Mucosa of stomach (tissue), 1 donor: ENCODE results near the gene RNF128.
"Not testable (repeated sequence)": the region's sequence is repeated elsewhere in the genome, so short reads cannot be mapped to it uniquely, and the experiment has no call there.

ENCODE experiments used
- H3K27me3 ChIP-seq: one replicate; pipeline ENCODE4 v1.7.0; 2013; ENCODE audit warnings: mild to moderate bottlenecking, low read length; ENCODE audit not compliant: control insufficient read depth, insufficient read depth
- H3K36me3 ChIP-seq: one replicate; pipeline ENCODE4 v1.7.0; 2013; ENCODE audit warnings: low read length; ENCODE audit not compliant: control insufficient read depth, insufficient read depth
- H3K4me1 ChIP-seq: one replicate; pipeline ENCODE4 v1.7.0; 2013; ENCODE audit warnings: mild to moderate bottlenecking, low read length; ENCODE audit not compliant: control insufficient read depth, insufficient read depth
- H3K4me3 ChIP-seq: one replicate; pipeline ENCODE4 v1.7.0; 2013; ENCODE audit warnings: low read length
- H3K9ac ChIP-seq: one replicate; pipeline ENCODE4 v1.7.0; 2013; ENCODE audit warnings: mild to moderate bottlenecking, low read length, moderate library complexity
- H3K9me3 ChIP-seq: one replicate; pipeline ENCODE4 v1.7.0; 2013; ENCODE audit warnings: mild to moderate bottlenecking, low read length, moderate library complexity; ENCODE audit not compliant: control insufficient read depth
- donor health status: Pancreatic carcinoma.

The RNF128 gene

DNA sequence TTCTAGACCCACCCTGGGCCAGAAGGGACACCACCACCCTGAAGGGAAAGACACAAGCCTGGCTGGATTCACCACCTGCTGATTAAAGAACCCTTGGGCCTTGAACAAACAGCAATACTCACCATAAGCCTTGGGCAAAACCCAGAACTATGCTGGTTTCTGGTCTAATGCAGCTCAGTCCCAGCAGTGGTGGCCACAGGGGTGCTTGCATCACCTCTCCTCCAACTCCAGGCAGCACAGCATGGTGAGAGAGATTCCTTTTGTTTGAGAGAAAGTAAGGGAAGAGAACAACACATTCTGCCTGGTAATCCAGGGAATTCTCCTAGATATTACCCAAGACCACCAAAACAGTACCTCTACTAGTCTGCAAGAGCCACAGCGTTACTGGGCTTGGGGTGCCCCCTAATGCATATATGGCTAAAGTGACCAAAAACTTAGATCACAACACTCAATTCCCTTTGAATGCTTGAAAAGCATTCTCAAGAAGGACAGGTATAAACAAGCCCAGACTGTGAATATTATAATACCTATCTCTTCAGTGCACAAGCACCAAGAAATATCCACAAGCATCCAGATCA lies 25.7 kb downstream of the RNF128 start:
- H3K4me3 ChIP-seq: no peak overlapping the region
- H3K36me3 ChIP-seq: no peaks in the 10 kb centered on the region
- peaks cover 7% of the 10 kb centered on the region for H3K4me1 ChIP-seq
- no peak overlapping the region for H3K9ac ChIP-seq
- H3K9me3 ChIP-seq: no peaks in the 10 kb centered on the region
- no peaks in the 10 kb centered on the region for H3K27me3 ChIP-seq

DNA sequence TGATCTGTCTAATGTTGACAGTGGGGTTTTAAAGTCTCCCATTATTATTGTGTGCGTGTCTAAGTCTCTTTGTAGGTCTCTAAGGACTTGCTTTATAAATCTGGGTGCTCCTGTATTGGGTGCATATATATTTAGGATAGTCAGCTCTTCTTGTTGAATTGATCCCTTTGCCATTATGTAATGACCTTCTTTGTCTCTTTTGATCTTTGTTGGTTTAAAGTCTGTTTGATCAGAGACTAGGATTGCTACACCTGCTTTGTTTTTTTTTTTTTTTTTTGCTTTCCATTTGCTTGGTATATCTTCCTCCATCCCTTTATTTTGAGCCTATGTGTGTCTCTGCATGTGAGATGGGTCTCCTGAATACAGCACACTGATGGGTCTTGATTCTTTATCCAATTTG lies 42.8 kb downstream of the RNF128 start:
- not testable (repeated sequence) for H3K4me1 ChIP-seq, H3K27me3 ChIP-seq, H3K9ac ChIP-seq, H3K36me3 ChIP-seq, H3K9me3 ChIP-seq, H3K4me3 ChIP-seq

- no peaks in the 10 kb centered on the region for H3K9me3 ChIP-seq
- H3K9ac ChIP-seq: no peak overlapping the region
- no peaks in the 10 kb centered on the region for H3K36me3 ChIP-seq
- peaks cover 8% of the 10 kb centered on the region for H3K4me1 ChIP-seq
- no peaks in the 10 kb centered on the region for H3K27me3 ChIP-seq
- no peak overlapping the region for H3K4me3 ChIP-seq
These were observed 48.5 kb downstream of the RNF128 start for GRCh38 chrX:106774981-106775380.

DNA sequence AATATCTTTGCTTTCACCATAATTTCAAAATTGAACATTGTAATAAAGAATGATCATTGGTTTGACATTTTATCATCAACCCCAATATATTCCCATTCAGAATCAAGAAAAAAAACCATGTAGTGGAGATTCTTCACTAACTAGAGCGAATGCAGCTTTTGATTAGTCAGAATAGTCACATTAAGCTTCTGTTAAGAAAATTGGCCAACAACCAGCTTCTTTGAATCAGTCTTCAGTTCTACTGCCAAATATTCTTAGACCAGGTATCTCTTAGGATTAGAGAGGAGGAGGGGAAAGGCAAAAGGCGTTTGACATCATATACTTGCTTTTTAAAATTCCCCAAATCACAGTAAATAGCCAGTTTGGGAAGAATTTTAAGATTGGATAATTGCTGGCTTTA lies 53.8 kb downstream of the RNF128 start:
- Histone ChIP-seq H3K9me3 (no peaks in the 10 kb centered on the region), H3K9ac (no peak overlapping the region), H3K27me3 (no peaks in the 10 kb centered on the region), H3K4me3 (no peak overlapping the region), H3K4me1 (peaks cover 6% of the 10 kb centered on the region), H3K36me3 (no peaks in the 10 kb centered on the region)

GRCh38 chrX:106780664-106781377 lies 54.3 kb downstream of the RNF128 start:
- Histone ChIP-seq H3K9me3 (no peaks in the 10 kb centered on the region), H3K4me1 (peaks cover 6% of the 10 kb centered on the region), H3K4me3 (no peak overlapping the region), H3K36me3 (no peaks in the 10 kb centered on the region), H3K9ac (no peak overlapping the region), H3K27me3 (no peaks in the 10 kb centered on the region)

DNA sequence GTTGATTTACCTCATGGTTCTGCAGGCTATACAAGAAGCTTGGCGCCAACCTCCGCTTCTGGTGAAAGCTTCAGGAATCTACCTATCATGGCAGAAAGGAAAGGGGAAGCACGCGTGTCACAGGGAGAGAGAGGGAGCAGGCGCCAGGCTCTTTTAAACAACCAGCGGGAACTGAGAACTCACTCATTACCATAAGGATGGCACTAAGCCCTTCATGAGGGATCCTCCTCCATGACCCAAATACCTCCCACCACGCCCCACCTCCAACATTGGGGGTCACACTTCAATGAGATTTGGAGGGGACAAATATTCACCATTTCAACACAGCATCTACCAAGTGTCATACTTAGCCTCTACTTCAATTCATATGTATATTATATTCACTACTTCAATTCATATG lies 57.2 kb downstream of the RNF128 start:
- Histone ChIP-seq H3K36me3 (no peaks in the 10 kb centered on the region), H3K4me1 (peaks cover 6% of the 10 kb centered on the region), H3K9me3 (no peaks in the 10 kb centered on the region), H3K27me3 (no peaks in the 10 kb centered on the region), H3K4me3 (no peak overlapping the region), H3K9ac (no peak overlapping the region)

DNA sequence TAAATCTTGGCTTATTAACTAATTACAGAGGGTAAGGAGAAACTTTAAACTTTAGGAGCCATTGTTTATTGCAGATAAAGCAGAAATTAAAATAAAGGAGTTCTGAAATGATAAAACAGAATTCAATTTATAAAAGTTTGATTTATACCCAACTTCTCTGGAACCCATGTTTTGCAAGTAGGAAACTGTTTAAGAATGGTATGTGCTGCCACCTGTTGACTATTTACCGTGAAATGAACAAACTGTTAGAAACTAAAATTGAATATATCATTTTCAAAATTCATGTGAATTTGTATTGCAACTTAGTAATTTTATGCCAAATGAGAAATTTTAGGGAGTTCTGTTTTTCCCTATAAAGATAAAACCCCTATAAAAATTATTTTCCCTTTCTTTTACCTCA lies 65.0 kb downstream of the RNF128 start:
- Histone ChIP-seq H3K4me3 (no peak overlapping the region), H3K9me3 (no peaks in the 10 kb centered on the region), H3K9ac (no peak overlapping the region), H3K4me1 (no peaks in the 10 kb centered on the region), H3K36me3 (no peaks in the 10 kb centered on the region), H3K27me3 (no peaks in the 10 kb centered on the region)

GRCh38 chrX:106802063-106802387 lies 75.5 kb downstream of the RNF128 start:
- H3K9ac ChIP-seq: peak overlapping the region; percentile 82
- H3K9me3 ChIP-seq: no peaks in the 10 kb centered on the region
- H3K4me3 ChIP-seq: peak overlapping the region; percentile 74
- H3K36me3 ChIP-seq: no peaks in the 10 kb centered on the region
- H3K27me3 ChIP-seq: no peaks in the 10 kb centered on the region
- peaks cover 3% of the 10 kb centered on the region for H3K4me1 ChIP-seq

DNA sequence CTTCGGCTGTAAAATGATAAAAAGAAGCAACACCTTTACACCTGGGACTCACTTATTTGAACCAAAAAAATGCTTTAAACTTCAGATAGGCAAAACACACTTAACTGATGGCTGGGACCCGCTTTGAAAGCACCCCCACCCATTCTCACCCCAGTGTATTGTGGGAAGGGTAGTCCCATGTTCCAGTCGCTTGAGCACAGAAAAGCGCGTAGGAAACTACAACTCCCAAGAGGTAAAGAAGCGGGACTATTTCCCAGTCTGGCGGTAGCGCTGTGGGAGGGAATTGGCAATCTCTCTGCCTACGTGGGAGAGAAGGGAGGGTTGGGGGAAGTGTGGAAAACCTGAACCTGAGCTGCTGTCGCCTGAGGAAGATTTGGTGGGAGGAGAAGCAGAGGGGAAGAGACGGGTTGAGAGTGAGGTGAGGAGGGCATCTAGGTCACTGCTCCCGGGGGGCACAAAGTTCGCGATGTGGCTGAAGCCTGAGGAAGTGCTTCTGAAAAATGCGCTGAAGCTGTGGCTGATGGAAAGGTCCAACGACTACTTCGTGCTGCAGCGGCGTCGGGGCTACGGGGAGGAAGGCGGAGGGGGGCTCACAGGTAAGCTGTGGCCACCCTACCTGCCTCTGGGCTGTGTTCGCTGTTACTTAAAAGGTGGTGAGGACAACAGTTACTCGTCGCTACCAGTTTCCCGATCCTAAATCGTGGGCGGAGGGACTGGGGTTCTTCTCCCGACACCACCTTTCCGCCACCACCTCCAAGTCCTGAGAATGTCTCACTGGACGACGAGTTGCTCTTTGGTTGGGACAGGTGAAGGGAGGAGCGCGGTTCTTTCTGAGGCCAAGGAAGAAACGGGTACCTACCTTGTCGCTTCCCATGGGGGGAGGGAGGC lies 76.1 kb downstream of the RNF128 start, which contains the start of gene TBC1D8B:
TSS of gene TBC1D8B (plus strand) at position 286 of the 888 bp plus-strand sequence. CDS start at position 467, 181 bp downstream.
- Histone ChIP-seq H3K9ac (peak within 1 kb of the TSS; percentile 82), H3K36me3 (no peaks in the 10 kb centered on the region), H3K4me3 (peak within 1 kb of the TSS; percentile 74), H3K4me1 (peaks cover 3% of the 10 kb centered on the region), H3K27me3 (no peaks in the 10 kb centered on the region), H3K9me3 (no peaks in the 10 kb centered on the region)

DNA sequence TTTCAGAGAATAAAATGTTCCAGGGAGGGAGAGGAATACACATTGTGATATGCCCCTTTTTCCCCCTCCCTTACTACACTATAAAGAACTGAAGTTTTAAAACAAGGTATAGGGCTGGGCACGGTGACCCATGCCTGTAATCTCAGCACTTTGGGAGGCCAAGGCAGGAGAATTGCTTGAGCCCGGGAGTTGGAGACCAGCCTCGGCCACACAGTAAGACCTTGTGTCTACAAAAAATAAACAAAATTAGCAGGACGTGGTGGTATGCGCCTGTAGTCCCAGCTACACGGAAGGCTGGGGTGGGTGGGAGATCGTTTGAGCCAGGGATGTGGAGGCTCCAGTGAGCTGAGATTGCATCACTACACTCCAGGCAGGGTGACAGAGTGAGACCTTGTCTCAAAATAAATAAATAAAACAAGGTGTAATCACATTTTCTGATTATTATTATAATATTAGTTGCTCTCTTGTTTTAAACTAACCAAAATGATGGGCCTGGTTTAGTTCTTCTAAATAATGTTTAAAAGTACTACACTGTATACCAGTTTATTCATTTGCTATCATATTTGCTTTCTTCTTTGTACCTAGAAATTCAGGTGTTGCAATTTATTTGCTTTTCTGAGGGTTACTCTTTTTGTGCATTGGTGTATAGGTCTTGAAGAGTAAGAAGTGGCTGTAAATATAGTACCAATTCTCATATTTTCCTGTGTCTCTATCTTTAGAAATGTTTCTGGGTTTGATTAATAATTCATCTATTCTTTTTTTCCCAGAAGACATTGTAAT lies 84.8 kb downstream of the RNF128 start:
- no peaks in the 10 kb centered on the region for H3K4me1 ChIP-seq
- H3K9me3 ChIP-seq: no peaks in the 10 kb centered on the region
- no peak overlapping the region for H3K9ac ChIP-seq
- no peak overlapping the region for H3K4me3 ChIP-seq
- H3K27me3 ChIP-seq: no peaks in the 10 kb centered on the region
- no peaks in the 10 kb centered on the region for H3K36me3 ChIP-seq

DNA sequence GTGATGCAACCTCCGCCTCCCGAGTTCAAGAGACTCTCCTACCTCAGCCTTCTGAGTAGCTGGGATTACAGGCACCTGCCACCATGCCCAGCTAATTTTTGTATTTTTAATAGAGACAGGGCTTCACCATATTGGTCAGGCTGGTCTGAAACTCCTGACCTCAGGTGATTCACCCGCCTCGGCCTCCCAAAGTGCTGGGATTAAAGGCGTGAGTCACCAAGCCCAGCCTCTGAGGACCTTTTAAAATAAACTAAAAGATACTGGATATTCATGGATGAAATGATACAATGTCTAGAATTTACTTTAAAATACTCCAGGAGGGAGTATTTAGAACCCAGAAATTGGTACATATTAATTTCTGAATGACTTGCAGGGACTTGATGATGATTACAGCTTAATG lies 86.4 kb downstream of the RNF128 start:
- not testable (repeated sequence) for H3K4me1 ChIP-seq, H3K9me3 ChIP-seq, H3K36me3 ChIP-seq, H3K4me3 ChIP-seq, H3K27me3 ChIP-seq, H3K9ac ChIP-seq

DNA sequence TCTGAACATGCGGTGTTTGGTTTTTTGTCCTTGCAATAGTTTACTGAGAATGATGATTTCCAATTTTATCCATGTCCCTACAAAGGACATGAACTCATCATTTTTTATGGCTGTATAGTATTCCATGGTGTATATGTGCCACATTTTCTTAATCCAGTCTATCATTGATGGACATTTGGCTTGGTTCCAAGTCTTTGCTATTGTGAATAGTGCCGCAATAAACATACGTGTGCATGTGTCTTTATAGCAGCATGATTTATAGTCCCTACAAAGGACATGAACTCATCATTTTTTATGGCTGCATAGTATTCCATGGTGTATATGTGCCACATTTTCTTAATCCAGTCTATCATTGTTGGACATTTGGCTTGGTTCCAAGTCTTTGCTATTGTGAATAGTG lies 87.6 kb downstream of the RNF128 start:
- H3K4me1 ChIP-seq: not testable (repeated sequence)

More for the DNA sequence above, 87.6 kb downstream of the RNF128 start:
- not testable (repeated sequence) for H3K4me3 ChIP-seq, H3K27me3 ChIP-seq, H3K9ac ChIP-seq, H3K9me3 ChIP-seq, H3K36me3 ChIP-seq
